ENCODE results near the gene HMGB4. TPM values are rescaled to one million over a fixed set of nuclear protein-coding genes. Genes with fewer than 3 reads are reported as not detected.

HMGB4 gene
- total and polyA plus RNA-seq, 2 of the 4 experiments (the other 2 are of a cell fraction), result not detected

DNA sequence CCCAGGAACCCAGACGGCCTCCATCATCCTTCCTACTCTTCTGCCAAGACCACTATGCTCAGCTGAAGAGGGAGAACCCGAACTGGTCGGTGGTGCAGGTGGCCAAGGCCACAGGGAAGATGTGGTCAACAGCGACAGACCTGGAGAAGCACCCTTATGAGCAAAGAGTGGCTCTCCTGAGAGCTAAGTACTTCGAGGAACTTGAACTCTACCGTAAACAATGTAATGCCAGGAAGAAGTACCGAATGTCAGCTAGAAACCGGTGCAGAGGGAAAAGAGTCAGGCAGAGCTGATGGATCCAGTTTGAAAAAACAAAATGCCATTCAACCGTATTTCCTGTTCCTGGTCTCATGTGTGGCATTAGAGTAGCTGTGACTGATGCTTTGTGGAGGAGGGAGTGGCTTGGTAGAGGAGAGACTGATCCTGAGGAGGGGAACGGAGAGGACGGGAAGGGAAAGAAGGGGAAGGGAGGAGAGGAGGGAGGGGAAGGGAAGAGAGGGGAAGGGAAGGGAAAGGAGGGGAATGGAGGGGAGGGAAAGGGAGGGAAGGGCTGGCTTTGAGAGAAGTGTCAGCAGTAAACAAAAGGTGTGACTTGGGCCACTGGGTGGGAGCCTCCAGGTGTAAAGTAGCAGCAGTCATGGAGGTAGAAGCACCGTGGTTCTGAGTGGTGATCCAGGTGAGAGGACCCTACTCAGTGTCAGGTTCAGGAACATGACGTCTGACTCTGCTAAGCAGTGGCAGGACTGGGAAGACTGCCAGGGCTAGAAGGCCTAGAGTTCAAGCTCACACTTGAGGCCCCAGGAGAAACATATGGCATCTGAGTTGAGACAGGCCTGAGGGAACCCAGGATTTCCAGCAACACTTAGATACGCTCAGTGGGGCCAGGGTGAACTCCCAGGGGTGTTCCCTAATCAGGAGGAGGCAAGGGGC is 846 bp downstream of the HMGB4 start:
- Histone ChIP-seq H2AFZ (replicated peaks; ENCODE audit: low read length, poor library complexity) (no peak overlapping the region), H3K56ac (ENCODE audit: extremely low read depth, insufficient read depth, low read length) (no peak overlapping the region), H3K4ac (ENCODE audit: low read depth, low read length) (no peak overlapping the region), H3K23ac (ENCODE audit: low read depth, low read length) (no peak overlapping the region), H3K9me1 (ENCODE audit: insufficient read depth, low read length) (no peaks in the 10 kb centered on the region), H4K91ac (ENCODE audit: insufficient read depth, low read depth, low read length) (no peak overlapping the region), H3K9ac (ENCODE audit: low read depth, low read length) (no peak overlapping the region), H2BK15ac (ENCODE audit: low read depth, low read length) (no peak overlapping the region), H4K8ac (ENCODE audit: low read depth in 2 of 2, low read length in 2 of 2) (no peak overlapping the region), H3K4me1 (ENCODE audit: control insufficient read depth, insufficient read depth, low read length) (no peaks in the 10 kb centered on the region), H2BK5ac (ENCODE audit: low read depth, low read length, poor library complexity, severe bottlenecking) (no peak overlapping the region), H3K14ac (replicated peaks; ENCODE audit: low read depth, low read length) (no peak overlapping the region), H4K5ac (ENCODE audit: low read depth, low read length) (no peak overlapping the region), H2AK9ac (replicated peaks; ENCODE audit: low read depth, low read length, poor library complexity) (no peak overlapping the region), H3K4me3 (ENCODE audit: insufficient read depth, low read depth, low read length) (no peak overlapping the region), H3K27ac (ENCODE audit: insufficient read depth, low read length) (no peak overlapping the region), H3K27me3 (ENCODE audit: control insufficient read depth, insufficient read depth, low read length) (no peaks in the 10 kb centered on the region), H3K36me3 (ENCODE audit: control insufficient read depth, insufficient read depth, low read length) (no peaks in the 10 kb centered on the region), H3K79me1 (ENCODE audit: low read depth in 1 of 2, low read length in 2 of 2) (no peaks in the 10 kb centered on the region), H2BK20ac (ENCODE audit: low read depth, low read length) (no peak overlapping the region), H3K9me3 (ENCODE audit: control insufficient read depth, insufficient read depth, low read length) (peaks cover 25% of the 10 kb centered on the region), H2BK120ac (ENCODE audit: low read depth, low read length) (no peak overlapping the region), H3K18ac (ENCODE audit: low read depth, low read length) (no peak overlapping the region), H2AK5ac (ENCODE audit: low read depth, low read length) (no peak overlapping the region), H3K4me2 (ENCODE audit: low read depth, low read length) (no peak overlapping the region), H4K20me1 (ENCODE audit: insufficient read depth, low read length) (no peaks in the 10 kb centered on the region)
- no peak for DNase-seq
- POLR2A ChIA-PET (ENCODE audit: unreplicated experiment), result no interaction called here
- dilution Hi-C loops (cut with HindIII; ENCODE audit: low sequenced_read_pairs, unreplicated experiment) (no loop called here), in situ Hi-C loops (cut with MboI; ENCODE audit: low sequenced_read_pairs) (no loop called here), intact Hi-C loops (cut with micrococcal nuclease) (no loop called here)
- ATAC-seq (ENCODE audit: low read depth), result no peak
- CTCF ChIA-PET, result no interaction called here
- TF ChIP-seq FOS (IDR thresholded peaks at IDR 0.05; ENCODE audit: low read depth, low read length) (no peak), RFX5 (IDR thresholded peaks at IDR 0.05; ENCODE audit: low read depth, low read length) (no peak), POLR2A (IDR thresholded peaks at IDR 0.05; ENCODE audit: low read depth, low read length) (no peak), RAD21 (IDR thresholded peaks at IDR 0.05; ENCODE audit: low read length) (no peak), MAZ (IDR thresholded peaks at IDR 0.05; ENCODE audit: borderline replicate concordance, low read depth, low read length) (no peak), CHD1 (IDR thresholded peaks at IDR 0.05; ENCODE audit: low read depth, low read length) (no peak), RCOR1 (IDR thresholded peaks at IDR 0.05; ENCODE audit: insufficient replicate concordance, low read length) (no peak), SMC3 (IDR thresholded peaks at IDR 0.05; ENCODE audit: low read depth, low read length) (no peak), MXI1 (IDR thresholded peaks at IDR 0.05; ENCODE audit: borderline replicate concordance, low read depth, low read length) (no peak), MAFK (IDR thresholded peaks at IDR 0.05; ENCODE audit: low read depth, low read length) (no peak), CEBPB (IDR thresholded peaks at IDR 0.05; ENCODE audit: low read depth, low read length) (no peak)
- TF ChIP-seq, protein P1, sequence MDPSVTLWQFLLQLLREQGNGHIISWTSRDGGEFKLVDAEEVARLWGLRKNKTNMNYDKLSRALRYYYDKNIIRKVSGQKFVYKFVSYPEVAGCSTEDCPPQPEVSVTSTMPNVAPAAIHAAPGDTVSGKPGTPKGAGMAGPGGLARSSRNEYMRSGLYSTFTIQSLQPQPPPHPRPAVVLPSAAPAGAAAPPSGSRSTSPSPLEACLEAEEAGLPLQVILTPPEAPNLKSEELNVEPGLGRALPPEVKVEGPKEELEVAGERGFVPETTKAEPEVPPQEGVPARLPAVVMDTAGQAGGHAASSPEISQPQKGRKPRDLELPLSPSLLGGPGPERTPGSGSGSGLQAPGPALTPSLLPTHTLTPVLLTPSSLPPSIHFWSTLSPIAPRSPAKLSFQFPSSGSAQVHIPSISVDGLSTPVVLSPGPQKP (IDR thresholded peaks at IDR 0.05; ENCODE audit: borderline replicate concordance, low read depth, low read length), result no peak
- TF ChIP-seq, protein P2, sequence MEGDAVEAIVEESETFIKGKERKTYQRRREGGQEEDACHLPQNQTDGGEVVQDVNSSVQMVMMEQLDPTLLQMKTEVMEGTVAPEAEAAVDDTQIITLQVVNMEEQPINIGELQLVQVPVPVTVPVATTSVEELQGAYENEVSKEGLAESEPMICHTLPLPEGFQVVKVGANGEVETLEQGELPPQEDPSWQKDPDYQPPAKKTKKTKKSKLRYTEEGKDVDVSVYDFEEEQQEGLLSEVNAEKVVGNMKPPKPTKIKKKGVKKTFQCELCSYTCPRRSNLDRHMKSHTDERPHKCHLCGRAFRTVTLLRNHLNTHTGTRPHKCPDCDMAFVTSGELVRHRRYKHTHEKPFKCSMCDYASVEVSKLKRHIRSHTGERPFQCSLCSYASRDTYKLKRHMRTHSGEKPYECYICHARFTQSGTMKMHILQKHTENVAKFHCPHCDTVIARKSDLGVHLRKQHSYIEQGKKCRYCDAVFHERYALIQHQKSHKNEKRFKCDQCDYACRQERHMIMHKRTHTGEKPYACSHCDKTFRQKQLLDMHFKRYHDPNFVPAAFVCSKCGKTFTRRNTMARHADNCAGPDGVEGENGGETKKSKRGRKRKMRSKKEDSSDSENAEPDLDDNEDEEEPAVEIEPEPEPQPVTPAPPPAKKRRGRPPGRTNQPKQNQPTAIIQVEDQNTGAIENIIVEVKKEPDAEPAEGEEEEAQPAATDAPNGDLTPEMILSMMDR (conservative IDR thresholded peaks at IDR 0.05; ENCODE audit: low read depth, low read length), result no peak
- TF ChIP-seq, protein P3, sequence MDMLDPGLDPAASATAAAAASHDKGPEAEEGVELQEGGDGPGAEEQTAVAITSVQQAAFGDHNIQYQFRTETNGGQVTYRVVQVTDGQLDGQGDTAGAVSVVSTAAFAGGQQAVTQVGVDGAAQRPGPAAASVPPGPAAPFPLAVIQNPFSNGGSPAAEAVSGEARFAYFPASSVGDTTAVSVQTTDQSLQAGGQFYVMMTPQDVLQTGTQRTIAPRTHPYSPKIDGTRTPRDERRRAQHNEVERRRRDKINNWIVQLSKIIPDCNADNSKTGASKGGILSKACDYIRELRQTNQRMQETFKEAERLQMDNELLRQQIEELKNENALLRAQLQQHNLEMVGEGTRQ (IDR thresholded peaks at IDR 0.05; ENCODE audit: low read depth, low read length), result no peak
- BruUV-seq (replicated peaks), result no TSS peak
- 33% methylated on average over 8 of the region's 14 CpGs; no CpG with 5 or more reads in 1 of the 2 experiments for WGBS, 2 experiments (ENCODE audit: extremely low coverage in 2 of 2, insufficient read length in 1 of 2)
